NCI-H82 treated with DMSO at 0.1 percent for 48 hours (cell line): ENCODE data around the gene HAS3.

Source experiments
- DNase-seq: peaks from one replicate; lab custom pipeline; 2025; ENCODE audit not compliant: unreplicated experiment; lab: John Stamatoyannopoulos, UW

Gene HAS3

DNA sequence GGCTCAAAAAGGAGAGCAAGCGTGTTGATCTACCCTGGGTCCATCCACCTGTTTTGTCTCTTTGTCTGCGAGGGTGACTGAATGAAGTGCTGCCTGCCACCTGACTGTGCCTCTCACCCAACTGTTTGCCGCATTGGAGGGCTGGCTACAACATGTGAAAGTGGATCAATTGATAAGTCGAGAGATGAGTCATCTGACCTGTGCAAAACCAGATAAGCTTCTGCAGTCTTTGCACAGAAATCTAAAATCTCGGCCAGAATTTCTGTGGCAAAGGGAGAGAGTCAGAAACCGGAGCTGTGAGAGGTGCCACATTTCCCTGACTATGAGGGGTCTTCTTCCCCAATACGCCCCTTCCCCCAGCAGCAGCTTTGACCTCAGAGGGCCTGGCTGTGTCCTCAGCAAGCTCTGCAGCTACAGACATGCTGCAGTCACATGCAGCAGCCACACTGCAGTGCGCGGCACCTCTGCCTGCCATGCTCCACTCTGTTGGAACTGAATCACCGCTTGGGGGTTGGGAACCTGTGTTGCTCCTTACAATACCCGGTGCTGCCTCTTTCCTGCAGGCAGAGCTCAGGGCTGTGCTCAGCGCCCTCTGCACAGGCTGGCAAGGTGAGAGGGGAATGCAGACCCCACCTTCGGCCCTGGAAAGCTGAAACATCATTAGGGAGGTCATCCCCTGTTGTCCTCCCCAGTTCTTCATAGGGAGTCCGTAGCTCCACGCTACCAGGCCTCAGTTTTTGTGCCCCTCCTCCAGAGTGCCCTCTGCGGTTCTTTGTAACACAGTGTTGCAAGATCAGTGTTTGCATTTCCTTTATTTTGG is 16.2 kb upstream of the HAS3 start:
- no peak for DNase-seq

DNA sequence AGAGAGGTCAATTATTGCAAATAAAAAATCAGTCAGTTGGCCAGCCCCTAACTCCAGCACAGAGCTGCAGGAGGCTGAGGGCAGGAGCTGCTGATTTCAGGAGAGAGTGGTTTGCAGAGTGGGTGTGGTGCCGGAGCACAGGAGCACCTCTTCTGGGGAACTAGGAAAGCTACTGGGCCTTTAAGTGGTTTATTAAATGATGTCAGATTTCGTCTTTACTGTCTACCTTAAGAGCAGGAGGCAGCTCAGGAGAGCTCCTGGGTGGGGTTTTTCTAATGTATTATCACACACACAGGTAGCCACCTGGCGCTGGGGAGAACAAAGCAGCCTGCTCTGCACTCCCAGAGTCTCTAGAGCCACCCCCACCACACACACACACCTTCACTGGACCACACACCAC is 11.5 kb upstream of the HAS3 start:
- DNase-seq = no peak

DNA sequence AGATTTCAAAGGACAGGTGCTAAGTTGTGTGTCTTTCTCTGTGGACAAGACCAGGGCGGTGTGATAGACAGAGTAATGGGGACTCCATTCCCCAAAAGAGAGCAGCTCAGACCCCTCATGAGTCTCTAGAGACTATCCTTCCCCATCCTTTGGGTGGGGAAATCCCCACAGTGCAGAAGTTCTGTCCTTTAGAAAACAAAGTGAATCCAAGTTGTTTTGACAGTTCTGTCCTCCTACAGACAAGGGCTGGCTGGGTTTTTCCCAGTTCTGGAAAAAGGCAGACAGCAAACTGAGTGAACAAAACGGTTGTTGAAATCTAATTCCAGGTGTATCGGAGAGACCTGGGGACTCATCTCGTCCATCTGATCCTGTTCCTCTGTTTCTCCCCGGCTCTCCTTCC is 11.0 kb upstream of the HAS3 start:
- no peak for DNase-seq

DNA sequence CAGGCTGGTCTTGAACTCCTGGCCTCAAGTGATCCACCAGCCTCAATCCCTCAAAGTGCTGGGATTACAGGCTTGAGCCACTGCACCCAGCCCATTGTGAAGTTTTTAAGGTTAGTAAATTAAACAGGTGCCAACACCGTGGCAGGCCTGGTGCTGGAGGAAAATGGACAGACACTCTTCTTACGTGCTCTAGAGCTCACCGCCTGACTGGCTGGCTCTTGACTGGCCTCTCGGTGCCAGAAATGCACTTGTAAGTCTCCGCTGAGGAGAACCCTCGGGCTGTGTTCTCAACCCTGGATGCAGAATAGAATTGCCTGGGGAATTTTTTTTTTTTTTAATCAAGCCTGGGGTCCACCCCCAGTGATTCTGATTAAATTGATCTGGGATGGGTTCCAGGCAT is 10.3 kb upstream of the HAS3 start:
- DNase-seq = no peak

DNA sequence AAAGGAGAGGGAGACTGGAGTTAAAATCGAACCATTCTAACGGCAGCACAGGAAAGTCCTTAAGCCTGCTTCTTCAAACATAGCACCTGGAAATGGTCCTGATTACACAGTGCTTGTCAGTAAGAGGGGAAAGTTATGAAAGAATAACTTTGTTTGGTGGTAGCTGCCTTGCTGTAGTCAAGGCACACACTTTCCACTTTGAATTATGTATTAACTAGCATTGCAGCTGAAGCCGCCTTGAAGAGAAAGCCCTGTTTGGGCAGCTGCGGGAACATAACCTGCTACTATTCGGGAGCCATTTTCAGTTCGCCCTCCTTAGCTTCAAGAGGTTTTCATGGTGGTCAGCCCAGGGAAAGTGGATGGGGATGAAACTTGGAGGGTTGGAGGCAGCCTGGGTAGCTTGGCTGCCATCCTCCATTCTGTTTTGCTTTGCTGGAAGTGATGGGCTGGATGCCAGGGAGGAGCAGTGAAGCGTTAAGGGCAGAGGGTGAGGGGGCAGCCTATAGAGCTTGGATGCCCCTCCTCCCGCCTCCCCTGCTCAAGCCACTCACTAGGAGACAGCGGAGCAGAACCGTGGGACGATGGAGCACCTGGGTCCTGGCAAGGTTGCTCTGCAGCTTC is 5.3 kb upstream of the HAS3 start:
- DNase-seq = no peak

DNA sequence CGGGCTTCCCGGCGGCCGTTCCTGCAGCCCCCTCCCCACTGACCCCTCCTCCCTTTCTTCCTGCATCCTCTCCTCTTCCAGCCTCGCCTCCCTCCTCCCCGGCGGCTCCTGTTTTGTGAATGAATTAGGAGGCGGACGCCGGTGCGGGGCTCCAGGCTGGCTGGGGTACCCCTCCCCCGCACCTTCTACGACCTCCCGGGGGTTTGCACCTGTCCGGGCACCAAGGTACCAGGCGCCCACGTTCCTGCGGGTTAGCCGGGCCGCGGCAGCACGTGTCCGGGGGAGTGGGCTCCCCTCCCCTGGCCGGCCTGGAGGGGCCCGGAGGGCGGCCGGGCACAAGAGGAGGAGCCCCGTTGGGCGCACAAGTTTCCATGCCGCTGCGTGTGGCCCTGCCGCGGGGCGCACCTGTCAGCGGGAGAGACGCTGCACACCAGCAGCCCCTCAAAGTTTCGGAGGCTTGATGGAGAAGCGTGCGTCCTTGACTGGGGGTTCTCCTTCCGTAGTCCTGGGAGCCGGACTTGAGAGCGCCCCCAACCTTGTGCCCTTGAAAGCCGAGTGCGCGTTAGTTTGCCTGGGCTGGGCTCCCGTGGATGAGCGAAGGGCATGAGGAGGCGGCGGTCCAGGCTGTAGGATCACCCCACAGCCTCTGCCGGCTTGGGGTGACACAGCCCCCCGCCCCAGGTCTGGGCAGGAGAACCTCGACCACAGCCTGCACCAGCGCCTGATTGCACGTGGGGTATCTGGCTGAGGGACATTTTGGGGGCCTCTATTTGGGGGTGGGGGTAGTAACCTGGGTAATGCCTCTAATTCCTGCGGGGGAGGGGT is 1.2 kb downstream of the HAS3 start:
- no peak for DNase-seq

DNA sequence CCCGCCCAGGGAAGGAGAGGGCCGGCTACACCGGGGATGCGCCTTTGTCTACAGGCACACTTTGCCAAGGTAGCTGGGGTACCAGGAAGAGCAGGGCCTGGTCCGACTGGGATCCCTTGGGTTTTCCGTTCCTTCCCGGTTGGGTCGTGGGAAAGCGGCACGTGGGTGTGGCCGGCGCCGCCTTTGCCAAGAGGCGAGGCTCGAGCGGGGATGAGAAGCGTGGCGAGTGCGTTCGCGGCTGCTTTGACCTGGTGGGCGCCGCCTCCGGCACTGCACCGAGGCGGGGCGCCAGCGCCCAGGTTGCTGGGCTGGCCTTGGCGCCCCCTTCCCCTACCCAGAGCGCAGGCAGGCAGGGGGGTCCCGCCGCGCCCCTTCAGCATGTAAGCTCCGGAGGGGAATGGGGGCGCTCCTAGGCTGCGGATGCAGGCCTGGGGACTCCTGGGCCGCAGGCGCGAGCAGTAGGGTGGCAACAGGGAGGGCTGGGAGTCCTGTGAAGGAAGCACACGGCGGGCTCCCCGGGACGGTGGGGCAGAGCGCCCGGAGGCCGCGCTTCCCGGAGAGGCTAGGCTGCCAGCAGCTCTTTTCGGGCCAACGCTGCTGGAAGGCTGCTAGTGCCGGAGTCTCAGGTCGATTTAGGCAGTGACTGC is 2.0 kb downstream of the HAS3 start:
- no peak for DNase-seq

DNA sequence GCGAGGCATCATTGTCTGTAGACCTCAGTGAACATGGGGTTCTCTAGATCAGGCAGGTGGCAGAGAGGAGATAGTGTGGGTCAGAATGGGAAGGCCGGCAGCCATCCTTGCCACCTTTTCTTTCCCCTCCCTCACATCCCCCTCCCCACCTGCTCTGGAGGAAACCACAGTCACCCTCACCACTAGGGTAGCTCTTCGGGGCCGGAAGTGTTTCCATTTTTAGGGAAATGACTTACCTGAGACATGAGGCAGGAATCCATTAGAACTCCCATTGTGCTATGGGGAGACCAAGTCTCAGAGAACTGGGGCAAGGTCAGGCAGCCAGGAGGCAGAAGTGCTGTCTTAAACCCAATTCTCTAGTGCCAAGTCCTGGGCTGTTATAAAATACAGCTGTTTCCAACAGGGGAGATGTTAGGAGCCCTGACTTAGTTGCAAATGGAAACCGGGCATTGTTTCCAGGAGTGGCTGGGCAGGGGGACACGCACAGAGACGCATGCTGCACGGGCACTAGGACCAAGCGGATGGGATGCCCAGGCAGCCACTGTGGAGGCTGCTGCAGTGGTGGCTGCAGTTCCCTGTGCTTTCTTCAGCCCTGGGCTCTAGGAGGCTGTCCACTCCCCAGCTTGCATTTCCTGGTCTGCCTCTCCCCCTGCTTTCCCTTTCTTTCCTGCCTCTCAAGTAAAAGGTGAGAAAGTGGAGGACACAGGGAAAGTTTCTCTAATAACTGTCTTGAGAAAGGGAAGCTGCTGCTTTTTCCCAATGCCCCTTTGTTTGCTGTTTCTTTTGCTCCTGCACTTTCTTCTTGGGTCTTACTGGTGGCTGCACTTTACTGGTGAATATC is 2.8 kb downstream of the HAS3 start:
- DNase-seq = no peak

DNA sequence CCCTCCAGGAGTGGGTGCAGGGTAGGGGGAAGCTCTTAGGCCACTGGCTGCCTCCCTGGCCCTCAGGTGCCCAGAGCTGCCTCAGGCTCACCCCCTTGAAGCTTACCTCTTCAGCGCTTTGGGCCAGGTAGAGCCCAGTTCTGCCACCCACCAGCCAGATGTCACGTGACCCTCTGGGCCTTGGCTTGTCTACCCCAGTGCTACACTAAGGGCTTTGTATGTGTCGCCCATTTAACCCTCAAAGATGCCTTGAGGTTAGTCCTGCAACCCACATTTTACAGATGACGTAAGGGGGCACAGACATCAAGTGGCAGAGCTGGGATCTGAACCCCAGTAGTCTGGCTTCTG is 3.4 kb downstream of the HAS3 start:
- no peak for DNase-seq

DNA sequence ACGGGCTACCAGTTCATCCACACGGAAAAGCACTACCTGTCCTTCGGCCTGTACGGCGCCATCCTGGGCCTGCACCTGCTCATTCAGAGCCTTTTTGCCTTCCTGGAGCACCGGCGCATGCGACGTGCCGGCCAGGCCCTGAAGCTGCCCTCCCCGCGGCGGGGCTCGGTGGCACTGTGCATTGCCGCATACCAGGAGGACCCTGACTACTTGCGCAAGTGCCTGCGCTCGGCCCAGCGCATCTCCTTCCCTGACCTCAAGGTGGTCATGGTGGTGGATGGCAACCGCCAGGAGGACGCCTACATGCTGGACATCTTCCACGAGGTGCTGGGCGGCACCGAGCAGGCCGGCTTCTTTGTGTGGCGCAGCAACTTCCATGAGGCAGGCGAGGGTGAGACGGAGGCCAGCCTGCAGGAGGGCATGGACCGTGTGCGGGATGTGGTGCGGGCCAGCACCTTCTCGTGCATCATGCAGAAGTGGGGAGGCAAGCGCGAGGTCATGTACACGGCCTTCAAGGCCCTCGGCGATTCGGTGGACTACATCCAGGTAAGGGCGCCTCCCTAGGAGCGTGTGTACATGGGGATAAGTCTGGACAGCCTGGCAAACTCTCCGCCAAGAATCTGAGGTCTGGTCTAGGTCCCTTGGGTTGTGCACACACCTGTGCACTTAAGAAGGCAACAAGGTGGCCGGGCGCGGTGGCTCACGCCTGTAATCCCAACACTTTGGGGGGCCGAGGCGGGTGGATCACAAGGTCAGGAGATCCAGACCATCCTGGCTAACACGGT is 4.2 kb downstream of the HAS3 start:
- no peak for DNase-seq

- peak; percentile 54 for DNase-seq
Measured at GRCh38 chr16:69110406-69110805, 5.0 kb downstream of the HAS3 start.

- DNase-seq = no peak
Measured at GRCh38 chr16:69111216-69111875, 5.9 kb downstream of the HAS3 start.

- no peak for DNase-seq
Measured at GRCh38 chr16:69111876-69112230, 6.4 kb downstream of the HAS3 start.

DNA sequence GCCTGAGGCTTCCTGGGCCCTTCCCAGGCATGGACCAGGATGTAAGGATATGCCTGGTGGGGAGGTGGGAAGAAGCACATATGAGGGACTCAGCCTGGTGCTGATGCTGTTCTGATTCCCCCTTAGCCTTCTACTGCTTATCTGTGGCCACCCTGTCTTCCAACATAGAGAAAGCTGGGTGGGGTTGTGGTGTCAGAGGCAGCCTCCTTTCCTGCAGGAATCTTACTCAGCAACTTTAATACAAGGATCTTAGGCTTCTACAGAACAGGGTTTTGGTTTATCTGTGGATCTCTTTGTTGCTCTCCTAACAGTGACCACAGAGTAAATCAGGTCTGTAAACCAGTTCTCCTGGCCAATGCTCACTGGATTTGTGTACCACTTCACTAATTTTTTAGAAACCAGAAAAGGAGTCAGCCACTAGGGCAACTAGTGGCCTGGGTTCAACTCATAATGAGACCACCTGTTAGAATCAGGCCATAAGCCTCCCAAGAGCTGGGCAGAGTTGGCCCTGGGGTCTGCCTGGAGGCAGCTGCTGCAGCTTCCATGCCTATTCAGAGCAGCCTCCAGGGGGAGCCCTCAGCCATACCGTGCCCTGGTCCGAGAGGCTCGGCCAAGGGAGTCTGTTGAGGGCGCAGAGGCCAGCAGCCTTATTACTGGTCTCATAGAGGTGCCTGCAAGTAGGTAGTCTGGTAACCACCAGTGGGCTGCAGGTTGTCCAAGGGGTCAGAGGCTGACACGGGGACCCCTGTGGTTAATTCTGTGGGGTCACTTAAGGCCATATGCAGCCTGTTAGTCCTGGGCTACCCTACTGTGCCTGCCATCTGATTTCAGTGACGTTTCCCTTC is 7.1 kb downstream of the HAS3 start:
- DNase-seq = peak; percentile 11

- DNase-seq = no peak
Measured at GRCh38 chr16:69113216-69113615, 7.8 kb downstream of the HAS3 start.

DNA sequence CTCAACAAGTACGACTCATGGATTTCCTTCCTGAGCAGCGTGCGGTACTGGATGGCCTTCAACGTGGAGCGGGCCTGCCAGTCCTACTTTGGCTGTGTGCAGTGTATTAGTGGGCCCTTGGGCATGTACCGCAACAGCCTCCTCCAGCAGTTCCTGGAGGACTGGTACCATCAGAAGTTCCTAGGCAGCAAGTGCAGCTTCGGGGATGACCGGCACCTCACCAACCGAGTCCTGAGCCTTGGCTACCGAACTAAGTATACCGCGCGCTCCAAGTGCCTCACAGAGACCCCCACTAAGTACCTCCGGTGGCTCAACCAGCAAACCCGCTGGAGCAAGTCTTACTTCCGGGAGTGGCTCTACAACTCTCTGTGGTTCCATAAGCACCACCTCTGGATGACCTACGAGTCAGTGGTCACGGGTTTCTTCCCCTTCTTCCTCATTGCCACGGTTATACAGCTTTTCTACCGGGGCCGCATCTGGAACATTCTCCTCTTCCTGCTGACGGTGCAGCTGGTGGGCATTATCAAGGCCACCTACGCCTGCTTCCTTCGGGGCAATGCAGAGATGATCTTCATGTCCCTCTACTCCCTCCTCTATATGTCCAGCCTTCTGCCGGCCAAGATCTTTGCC is 9.0 kb downstream of the HAS3 start:
- no peak for DNase-seq

DNA sequence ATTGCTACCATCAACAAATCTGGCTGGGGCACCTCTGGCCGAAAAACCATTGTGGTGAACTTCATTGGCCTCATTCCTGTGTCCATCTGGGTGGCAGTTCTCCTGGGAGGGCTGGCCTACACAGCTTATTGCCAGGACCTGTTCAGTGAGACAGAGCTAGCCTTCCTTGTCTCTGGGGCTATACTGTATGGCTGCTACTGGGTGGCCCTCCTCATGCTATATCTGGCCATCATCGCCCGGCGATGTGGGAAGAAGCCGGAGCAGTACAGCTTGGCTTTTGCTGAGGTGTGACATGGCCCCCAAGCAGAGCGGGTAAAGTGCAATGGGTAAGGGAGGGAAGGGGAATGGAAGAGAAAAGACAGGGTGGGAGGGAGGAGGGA is 9.5 kb downstream of the HAS3 start:
- DNase-seq = no peak

DNA sequence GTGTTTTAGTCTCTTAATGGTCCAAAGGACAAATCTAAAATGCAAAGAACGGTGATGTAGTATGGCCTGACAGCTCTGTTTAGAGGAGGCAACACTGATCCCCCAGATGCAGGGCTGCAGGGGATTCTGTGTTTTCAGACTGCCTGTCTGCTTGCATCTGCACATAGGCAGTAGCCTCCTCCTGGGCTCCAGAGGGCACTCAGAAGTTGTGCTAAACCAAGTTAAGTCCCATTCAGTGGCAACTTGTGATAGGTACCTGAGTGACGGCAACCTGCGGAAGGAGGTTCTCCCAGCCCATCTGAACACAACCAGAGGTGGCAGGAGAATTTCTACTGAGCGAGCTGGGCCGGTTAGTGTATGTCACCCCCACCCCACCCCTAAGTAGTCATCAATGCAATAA is 9.9 kb downstream of the HAS3 start:
- no peak for DNase-seq
